GM06990 (cell line): Measurements from ENCODE around the gene HOXD12.

Experiments used
- DNase-seq: peaks from one replicate; pipeline ENCODE4 v3.0.0-alpha.2; 2011; ENCODE audit not compliant: insufficient read length; ENCODE audit errors: extremely low read depth
- H3K27me3 ChIP-seq: replicated peaks from 2 replicates; pipeline ENCODE4 v1.6.0; 2011; ENCODE audit warnings: low read length; ENCODE audit not compliant: control insufficient read depth, insufficient read depth
- H3K36me3 ChIP-seq: 2 replicates; pipeline ENCODE4 v1.5.1; 2011; ENCODE audit warnings: low read length; ENCODE audit not compliant: control insufficient read depth, insufficient read depth
- H3K4me3 ChIP-seq: replicated peaks from 2 replicates; pipeline ENCODE4 v1.5.1; 2011; ENCODE audit warnings: low read depth, mild to moderate bottlenecking, control low read depth, low read length
- CTCF ChIP-seq: IDR thresholded peaks from 2 replicates; pipeline ENCODE4 v1.5.1; 2011; ENCODE audit warnings: low read length, control low read depth, mild to moderate bottlenecking, inconsistent platforms; ENCODE audit not compliant: insufficient read depth, poor library complexity, severe bottlenecking

Gene HOXD12

DNA sequence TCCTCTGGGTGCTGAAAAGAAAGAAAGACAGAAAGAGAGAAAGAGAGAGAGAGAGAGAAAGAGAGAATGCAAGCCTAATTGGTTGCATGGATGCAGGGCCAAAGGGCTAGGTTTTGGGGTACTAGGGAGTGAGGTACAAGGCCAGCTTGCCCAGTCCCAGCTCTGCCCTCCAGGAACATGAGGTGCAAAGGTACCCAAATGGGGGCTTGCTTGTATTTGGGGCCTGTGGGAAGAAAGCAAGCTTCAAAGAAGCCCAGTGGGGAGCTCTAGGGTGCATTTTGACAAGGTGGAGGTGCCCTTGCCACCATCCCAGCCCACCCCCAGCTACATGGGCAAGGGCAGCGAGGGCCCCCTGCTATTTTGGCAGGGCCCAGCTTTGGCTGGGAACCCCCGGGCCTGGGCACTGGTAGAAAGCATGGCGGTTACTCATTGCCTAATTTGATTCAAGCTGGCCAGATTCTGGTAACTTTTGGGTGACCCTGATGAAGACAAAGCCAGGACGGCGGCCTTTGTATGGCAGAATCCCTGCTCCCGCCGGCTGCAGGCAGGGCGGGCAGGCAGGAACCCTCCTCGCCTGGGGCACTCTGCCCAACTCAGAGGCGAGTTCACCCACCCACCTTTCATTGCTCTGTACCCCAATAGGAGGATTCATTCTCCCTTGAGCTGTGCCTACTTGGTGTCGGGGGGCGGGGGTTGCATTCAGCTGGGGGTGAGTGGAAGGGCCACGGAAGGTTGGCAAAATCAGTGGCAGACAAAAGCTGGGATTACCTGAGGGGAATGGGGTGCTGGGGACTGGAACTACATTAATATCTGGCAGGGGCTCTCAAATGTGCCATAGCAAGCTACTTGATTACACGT, 51.2 kb downstream of the HOXD12 start:
- no peak for TF ChIP-seq CTCF
- H3K36me3 ChIP-seq = no peaks in the 10 kb centered on the region
- H3K4me3 ChIP-seq = no peak overlapping the region
- DNase-seq = no peak
- H3K27me3 ChIP-seq = peaks cover 2% of the 10 kb centered on the region; the same call in 1 of the 2 replicates

GRCh38 chr2:176151442-176152287, 52.1 kb downstream of the HOXD12 start, which contains the start of gene HOXD4:
TSS of gene HOXD4 (plus strand) at chr2:176151550. CDS start at chr2:176151634, 84 bp downstream.
- Histone ChIP-seq H3K4me3 (no peak within 1 kb of the TSS), H3K27me3 (peaks cover 2% of the 10 kb centered on the region; the same call in 1 of the 2 replicates), H3K36me3 (no peaks in the 10 kb centered on the region)
- DNase-seq = no peak
- no peak for TF ChIP-seq CTCF
